ENCODE data around the gene WNK2. TPM values are rescaled to one million over a fixed set of nuclear protein-coding genes. Genes with fewer than 3 reads are reported as not detected.

The WNK2 gene
- total RNA-seq, 4 donors from 2014 or later: 6.2 to 31.9 (median 18.9) TPM

DNA sequence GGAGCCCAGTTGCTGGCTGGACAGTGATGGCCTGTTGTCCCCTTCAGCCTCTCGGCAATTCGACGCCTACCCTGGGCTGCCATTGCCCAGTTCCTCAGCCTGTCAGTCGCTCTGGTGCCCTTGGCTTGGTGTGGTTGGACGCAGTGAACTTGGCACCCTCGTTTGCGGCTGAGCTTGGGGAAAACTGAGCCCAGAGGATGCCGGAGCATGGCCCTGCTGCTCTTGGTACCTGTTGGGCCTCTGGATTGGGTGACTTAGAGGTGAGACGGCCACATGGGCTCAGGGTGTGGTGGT is 16.5 kb downstream of the WNK2 start:
- Histone ChIP-seq H3K36me3 (no peaks in the 10 kb centered on the region), H3K27ac (no peak overlapping the region), H3K9me3 (no peaks in the 10 kb centered on the region), H3K4me1 (peaks cover 0 to 4% of the 10 kb centered on the region in 2 donors), H3K27me3 (no peaks in the 10 kb centered on the region), H3K4me3 (no peak overlapping the region)
- no peak for DNase-seq
- TF ChIP-seq POLR2A (IDR thresholded peaks at IDR 0.05): no peak
- TF ChIP-seq, protein P1, sequence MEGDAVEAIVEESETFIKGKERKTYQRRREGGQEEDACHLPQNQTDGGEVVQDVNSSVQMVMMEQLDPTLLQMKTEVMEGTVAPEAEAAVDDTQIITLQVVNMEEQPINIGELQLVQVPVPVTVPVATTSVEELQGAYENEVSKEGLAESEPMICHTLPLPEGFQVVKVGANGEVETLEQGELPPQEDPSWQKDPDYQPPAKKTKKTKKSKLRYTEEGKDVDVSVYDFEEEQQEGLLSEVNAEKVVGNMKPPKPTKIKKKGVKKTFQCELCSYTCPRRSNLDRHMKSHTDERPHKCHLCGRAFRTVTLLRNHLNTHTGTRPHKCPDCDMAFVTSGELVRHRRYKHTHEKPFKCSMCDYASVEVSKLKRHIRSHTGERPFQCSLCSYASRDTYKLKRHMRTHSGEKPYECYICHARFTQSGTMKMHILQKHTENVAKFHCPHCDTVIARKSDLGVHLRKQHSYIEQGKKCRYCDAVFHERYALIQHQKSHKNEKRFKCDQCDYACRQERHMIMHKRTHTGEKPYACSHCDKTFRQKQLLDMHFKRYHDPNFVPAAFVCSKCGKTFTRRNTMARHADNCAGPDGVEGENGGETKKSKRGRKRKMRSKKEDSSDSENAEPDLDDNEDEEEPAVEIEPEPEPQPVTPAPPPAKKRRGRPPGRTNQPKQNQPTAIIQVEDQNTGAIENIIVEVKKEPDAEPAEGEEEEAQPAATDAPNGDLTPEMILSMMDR (IDR thresholded peaks at IDR 0.05): no peak
- intact Hi-C loops (cut with DNase I; ENCODE audit: low total_unique reads): no loop called here

DNA sequence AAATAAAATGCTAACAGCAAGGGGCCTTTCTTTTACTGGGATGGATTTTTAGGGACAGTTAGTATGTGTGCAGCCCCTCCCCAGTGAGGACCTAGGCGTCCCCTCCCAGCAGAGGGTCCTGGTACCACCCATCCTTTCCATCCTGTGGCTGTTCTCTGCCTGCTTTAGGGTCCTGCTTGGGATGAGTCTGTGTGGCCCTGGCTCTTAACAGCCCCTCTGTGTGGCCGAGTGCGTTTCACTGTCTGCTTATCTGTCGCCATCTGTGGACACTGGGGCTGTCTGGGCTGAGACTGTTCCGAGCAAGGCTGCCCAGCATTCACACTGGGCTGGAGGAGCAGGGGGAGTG is 17.0 kb downstream of the WNK2 start:
- no peak for DNase-seq

DNA sequence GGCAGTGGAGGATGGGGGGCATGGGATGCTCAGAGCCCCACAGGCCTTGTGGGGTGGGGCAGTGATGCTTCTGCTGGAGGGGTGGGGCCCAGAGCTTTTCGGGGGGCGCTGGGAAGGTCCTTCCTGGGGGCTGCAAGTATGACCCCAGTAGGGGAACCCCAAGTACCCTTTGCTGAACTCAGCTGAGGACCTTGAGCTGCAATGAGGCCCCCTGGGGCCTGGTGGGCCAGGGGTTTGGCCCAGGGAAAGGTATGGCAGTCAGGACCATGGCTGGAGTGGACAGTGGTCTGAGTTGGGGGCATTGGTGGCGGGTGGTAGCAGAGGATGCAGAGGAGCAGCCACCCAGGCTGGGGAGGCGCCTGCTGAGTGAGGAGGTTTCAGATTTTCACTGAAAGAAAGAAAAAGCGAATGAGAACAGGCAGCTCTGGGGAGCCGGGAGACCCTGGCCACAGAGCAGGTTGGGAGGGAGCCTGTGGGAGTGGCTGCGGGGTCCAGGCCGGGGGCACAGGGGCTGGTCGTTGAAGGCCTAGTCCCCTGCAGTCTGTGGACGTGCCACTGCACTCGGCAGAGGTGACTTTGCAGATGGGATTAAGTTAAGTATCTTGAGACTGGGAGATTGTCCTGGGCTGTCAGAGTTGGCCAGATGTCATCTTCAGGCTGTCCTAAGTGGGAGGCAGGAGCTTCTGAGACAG is 19.2 kb downstream of the WNK2 start:
- intact Hi-C loops (cut with DNase I; ENCODE audit: low total_unique reads): no loop called here
- Histone ChIP-seq H3K27ac (no peak overlapping the region), H3K36me3 (no peaks in the 10 kb centered on the region), H3K4me1 (peaks cover 0 to 25% of the 10 kb centered on the region in 2 donors), H3K4me3 (no peak overlapping the region), H3K27me3 (no peaks in the 10 kb centered on the region), H3K9me3 (no peaks in the 10 kb centered on the region)
- DNase-seq: no peak
- no peak for TF ChIP-seq POLR2A (IDR thresholded peaks at IDR 0.05)
- TF ChIP-seq, protein P1 (IDR thresholded peaks at IDR 0.05): no peak

More for the DNA sequence above, 17.0 kb downstream of the WNK2 start:
- Histone ChIP-seq H3K9me3 (no peaks in the 10 kb centered on the region), H3K4me3 (no peak overlapping the region), H3K27ac (no peak overlapping the region), H3K36me3 (no peaks in the 10 kb centered on the region), H3K4me1 (peaks cover 0 to 9% of the 10 kb centered on the region in 2 donors), H3K27me3 (no peaks in the 10 kb centered on the region)
- TF ChIP-seq, protein P1 (IDR thresholded peaks at IDR 0.05): no peak
- no peak for TF ChIP-seq POLR2A (IDR thresholded peaks at IDR 0.05)
- intact Hi-C loops (cut with DNase I; ENCODE audit: low total_unique reads): no loop called here

DNA sequence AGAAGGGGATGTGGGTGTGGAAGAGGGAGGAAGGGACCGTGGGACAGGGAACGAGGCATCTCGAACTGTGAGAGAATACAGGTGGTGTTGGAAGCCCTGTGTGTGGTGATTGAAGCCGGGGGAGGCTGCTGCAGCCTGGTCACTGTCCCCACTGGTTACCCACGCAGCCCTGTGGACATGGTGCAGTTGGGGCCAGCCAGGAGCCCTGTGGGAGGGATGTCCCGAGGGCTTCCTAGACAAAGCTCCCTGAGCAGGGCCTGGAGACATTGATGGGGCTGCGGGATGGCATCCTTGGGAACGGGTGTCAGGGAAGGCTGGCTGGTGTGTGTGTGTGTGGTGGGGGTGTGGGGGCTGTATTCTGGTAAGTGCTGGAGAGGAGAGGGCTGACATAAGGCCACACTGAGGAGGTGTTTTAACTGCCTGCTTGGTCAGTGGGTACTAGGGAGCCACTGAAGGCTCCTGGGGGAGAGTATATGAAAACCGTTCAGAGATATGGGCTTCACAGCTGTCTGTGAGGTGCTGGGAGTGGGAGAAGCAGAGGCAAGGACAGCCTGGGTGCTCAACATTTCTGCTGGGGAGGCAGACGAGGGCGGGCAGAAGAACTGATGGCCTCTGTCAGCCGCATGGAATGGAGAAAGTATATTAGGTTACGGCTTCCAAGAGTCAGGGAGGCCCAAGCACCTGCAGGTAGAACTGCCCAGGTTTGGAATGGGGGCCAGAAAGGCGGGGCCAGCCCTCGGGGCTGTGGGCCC is 20.0 kb downstream of the WNK2 start:
- intact Hi-C loops (cut with DNase I; ENCODE audit: low total_unique reads): no loop called here
- H3K27me3 ChIP-seq: no peaks in the 10 kb centered on the region

More for the DNA sequence above, 20.0 kb downstream of the WNK2 start:
- Histone ChIP-seq H3K4me1 (peaks cover 0 to 28% of the 10 kb centered on the region in 2 donors), H3K4me3 (no peak overlapping the region), H3K27ac (no peak overlapping the region), H3K36me3 (no peaks in the 10 kb centered on the region), H3K9me3 (no peaks in the 10 kb centered on the region)
- TF ChIP-seq, protein P1 (IDR thresholded peaks at IDR 0.05): no peak
- no peak for TF ChIP-seq POLR2A (IDR thresholded peaks at IDR 0.05)
- DNase-seq: no peak
